ENCODE data around the gene KNDC1.
"Not testable (repeated sequence)": the region's sequence is repeated elsewhere in the genome, so short reads cannot be mapped to it uniquely, and the experiment has no call there.

The KNDC1 gene

DNA sequence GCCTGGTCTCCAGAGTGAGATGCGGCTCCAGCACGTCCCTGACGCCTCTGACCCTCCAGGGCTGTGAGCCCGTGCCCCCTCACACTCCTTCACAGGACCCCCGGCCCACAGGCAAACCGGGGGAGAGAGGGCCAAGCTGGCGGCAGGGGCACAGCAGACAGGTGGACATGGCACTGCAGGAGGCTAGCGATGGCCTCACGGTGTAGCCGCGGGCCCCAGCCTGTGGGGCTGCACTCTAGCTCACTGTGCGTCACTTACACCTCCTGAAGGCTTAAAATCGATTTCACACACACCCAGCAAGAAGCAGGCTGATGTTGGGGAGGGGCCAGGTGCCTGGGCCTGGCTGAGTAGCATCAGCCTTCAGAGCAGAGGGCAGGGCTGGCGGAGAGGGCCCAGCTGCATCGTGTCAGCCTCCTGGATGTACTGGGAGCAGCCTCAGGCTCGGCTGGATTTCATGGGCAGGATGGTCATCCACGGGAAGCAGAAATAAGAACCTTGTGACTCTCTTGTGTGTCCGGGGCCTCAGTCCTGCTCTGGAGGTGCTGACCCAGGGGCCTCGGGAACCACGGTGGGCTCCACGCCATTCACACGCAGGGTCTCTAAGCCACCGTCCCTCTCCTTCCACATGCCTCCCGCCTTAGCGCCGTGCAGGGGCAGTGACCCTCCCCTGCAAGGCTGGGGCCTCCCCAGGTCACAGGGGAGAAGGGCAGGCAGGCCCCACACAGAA is 19.4 kb upstream of the KNDC1 start:
- DNase-seq (ENCODE audit: low spot score) = no peak

DNA sequence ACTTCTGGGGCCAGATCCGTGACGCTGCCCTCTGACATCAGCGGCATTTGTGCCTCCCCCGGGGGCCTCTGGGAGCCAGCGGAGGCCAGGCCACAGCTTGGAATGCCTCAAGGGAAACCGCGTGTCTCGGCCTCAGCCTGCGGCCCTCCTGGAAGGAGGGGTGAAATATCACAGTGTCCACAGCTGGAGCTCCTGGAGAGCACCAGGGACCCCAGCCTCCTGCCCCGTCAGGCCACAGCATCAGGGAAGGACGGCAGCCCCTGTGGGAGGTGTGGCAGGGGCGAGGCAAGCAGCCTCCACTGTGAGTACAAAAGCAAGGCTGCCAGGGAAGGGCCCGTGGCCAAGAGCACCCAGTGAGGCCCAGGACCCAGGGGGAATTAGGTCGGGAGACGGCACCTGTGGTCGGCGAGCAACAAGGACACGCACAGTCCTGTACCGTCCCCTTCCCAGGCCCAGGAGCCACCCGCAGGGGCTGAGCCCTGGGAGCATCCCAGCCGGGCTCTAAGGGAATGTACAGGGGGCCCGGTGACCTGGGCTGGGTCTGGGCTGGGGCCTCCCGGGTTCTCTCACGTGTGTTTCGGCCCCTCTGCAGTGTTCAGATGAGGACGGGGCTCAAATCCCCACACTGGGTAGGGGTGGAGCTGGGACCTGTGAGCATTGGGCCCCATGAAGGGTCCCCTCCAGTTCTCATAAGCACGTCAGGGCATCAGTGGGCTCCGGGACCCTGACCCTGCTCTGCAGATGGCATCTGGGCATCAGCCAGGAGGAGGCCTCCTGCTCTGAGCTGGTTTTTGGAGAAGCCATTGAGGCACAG is 18.7 kb upstream of the KNDC1 start:
- no peak for DNase-seq (ENCODE audit: low spot score)

DNA sequence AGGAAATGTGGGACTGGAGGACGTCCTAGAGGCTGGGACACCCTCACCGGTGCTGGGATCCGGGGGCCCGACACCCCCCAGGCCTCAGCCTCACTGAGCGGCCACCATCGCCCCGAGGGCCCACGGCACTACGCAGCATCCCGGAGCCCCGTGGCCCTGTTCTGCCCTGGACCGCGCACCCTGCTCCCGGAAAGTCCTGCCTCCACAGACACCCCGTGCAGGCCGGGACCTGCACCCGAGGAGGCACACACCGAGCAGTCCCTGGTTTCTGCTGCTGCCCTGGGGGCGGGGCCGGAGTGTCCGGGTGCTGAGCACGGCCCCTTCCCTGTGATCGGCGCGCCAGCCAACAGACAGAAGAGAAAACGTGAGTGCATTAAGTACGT is 18.1 kb upstream of the KNDC1 start:
- DNase-seq (ENCODE audit: low spot score) = no peak

DNA sequence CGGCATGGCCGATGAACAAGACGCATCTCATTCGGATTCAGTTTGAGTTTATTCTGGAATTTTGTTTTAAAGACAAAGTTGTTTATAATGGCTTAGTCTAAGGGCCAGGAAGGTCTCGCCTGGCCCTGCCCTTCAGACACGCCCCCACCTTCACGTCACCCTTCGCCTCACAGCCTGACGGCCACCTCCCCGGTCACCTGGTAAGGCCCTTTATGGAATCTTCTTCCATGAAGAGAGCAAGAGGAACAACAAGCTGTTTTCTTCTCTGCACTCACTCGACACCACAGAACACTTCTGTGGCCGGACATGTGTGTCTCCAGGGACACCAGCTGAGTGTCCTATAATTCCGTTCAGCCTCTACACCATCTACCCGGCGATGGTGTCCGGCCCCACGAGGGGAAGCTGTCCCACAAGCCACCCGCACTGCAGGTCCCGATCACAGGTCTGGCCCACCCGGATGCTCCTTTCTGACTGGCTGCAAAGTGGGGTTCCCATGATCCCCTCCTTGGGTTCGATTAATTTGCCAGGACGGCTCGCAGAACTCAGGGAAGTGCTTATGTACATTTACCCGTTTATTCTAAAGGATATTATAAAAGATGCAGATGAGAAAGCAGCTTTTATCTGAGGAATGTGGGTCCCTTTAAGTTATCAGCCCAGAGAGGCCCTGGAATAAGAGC is 17.4 kb upstream of the KNDC1 start:
- DNase-seq (ENCODE audit: low spot score) = no peak

GRCh38 chr10:133143200-133143533 is 16.9 kb upstream of the KNDC1 start:
- DNase-seq (ENCODE audit: low spot score) = no peak

GRCh38 chr10:133143546-133143945 is 16.5 kb upstream of the KNDC1 start:
- DNase-seq (ENCODE audit: low spot score) = no peak

DNA sequence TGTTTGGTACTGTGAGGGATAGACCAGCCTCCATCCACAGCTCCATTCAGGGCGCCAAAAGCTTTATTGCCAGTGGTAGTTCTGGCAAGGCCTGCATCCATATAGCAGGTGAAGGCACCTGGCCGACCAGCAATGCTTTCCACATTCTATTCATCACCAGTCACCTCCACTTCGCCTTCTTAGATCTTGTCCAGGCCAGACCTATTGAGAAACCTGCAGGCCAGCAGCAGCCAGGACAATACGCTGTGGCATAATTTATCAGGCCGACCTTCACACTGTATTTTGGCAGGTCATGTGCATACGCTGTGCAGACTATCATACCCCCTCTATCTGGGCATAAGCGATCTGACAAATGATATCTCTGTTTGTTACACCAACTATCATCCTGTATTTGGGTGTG is 15.2 kb upstream of the KNDC1 start:
- DNase-seq (ENCODE audit: low spot score) = no peak

DNA sequence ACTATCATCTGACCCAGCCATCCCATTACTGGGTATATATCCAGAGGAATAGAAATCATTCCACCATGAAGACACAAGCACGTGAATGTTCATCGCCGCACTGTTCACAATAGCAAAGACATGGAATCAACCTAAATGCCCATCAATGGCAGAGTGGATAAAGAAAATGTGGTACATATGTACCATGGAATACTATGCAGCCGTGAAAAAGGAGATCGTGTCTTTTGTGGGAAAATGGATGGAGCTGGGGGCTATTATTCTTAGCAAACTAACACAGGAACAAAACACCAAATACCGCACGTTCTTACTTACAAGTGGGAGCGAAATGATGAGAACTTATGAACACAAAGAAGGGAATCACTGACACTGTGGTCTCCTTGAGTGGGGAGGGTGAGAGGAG is 9.8 kb upstream of the KNDC1 start:
- no peak for DNase-seq (ENCODE audit: low spot score)

- no peak for DNase-seq (ENCODE audit: low spot score)
These were observed 9.4 kb upstream of the KNDC1 start for GRCh38 chr10:133150656-133151055.

DNA sequence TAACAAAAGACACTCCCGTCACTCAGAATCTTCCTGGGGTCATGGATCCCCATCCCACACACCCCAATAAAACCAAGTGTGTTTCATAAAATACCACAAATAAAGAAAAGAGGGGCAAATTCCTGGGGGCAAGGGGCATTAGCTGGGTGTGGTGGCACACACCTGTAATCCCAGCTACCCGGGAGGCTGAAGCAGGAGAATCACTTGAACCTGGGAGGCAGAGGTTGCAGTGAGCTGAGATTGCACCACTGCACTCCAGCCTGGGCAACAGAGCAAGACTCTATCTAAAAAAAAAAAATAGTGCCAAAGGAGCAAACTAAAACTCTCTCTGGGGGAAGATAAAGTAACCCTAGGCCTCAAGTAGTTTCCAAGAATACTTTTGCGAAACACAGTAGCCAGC is 8.9 kb upstream of the KNDC1 start:
- not testable (repeated sequence) for DNase-seq (ENCODE audit: low spot score)

- no peak for DNase-seq (ENCODE audit: low spot score)
These were observed 8.5 kb upstream of the KNDC1 start for GRCh38 chr10:133151543-133151972.

DNA sequence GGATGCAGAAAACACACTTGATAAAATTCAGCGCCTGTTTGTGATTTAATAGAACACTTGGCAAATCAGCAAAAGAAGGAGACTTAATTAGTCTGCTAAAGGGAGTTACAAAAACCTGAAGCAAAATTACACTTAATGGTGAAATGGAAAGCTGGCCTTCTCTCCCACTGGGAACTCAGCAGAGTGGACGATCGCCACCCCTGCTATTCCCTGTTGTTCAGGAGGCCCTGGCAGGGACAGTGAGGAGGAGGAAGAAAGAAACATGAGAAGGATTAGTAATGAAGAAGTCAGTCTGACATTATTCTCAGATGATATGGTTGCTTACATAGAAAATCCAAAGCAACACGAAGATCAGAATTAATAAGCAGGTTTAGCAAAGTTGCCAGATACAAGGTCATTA is 5.6 kb upstream of the KNDC1 start:
- no peak for DNase-seq (ENCODE audit: low spot score)

GRCh38 chr10:133154996-133155778 is 4.8 kb upstream of the KNDC1 start:
- DNase-seq (ENCODE audit: low spot score) = no peak

- DNase-seq (ENCODE audit: low spot score) = no peak
These were observed 3.1 kb upstream of the KNDC1 start for GRCh38 chr10:133156674-133157579.

GRCh38 chr10:133157662-133158436 is 2.2 kb upstream of the KNDC1 start:
- no peak for DNase-seq (ENCODE audit: low spot score)

- DNase-seq (ENCODE audit: low spot score) = no peak
These were observed 1.6 kb upstream of the KNDC1 start for GRCh38 chr10:133158437-133158755.

DNA sequence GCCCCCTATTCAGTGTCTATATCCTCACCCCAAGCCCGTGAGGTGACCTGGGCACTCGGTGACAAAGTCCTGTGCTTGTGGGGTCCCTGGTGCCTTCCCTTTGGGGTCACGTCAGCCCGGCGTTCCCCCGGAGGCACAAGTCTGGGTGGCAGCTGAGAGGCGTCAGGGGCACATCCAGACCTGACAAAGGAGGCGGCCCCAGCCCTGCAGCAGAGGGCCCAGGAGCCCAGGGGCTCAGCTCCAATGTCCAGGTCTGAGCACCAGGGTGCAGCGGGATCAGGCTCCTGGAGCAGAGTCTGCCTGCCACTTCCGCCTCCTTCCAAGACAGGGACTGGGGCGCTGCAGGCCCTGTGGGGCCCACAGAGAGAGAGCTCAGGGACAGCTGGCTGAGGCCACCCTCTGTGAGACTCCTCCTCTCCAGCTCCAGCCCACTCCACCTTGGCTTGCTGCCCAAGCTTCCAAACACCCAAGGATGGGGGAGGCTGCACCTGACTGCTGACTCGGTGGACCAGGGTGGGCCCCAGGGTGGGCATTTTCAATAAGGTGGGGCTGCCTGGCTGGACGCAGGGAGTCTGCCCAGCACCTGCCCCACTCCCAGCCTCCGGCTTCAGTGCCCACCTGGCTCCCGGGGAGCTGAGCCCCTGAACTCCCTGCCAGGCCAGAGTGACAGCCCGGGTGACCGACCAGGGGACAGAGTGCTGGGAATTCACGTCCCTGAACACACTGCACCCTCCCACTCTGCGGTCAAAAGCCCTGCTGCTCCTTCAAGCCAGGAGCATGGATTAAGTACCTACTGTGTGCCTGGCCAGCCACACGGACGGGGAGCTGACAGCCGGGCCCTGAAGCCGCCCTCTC is 1.0 kb upstream of the KNDC1 start:
- peak; percentile 46 for DNase-seq (ENCODE audit: low spot score)

DNA sequence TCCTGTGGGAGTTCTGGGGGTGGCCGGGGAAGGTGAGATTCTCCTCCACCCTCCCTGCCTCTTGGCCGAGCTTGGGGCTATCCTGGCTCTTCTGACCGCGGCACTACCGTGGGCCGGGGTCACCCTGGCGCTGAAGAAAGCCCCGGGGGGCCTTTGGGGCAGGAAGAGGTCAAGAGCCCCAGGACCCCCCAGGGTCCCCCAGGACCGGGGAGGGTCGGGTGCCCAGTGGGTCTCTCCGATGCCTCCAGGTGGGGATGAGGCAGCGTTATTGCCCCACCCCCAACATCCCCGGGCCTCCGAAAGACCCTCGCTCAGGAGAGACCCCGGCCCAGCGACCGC is 439 bp upstream of the KNDC1 start:
- no peak for DNase-seq (ENCODE audit: low spot score)

DNA sequence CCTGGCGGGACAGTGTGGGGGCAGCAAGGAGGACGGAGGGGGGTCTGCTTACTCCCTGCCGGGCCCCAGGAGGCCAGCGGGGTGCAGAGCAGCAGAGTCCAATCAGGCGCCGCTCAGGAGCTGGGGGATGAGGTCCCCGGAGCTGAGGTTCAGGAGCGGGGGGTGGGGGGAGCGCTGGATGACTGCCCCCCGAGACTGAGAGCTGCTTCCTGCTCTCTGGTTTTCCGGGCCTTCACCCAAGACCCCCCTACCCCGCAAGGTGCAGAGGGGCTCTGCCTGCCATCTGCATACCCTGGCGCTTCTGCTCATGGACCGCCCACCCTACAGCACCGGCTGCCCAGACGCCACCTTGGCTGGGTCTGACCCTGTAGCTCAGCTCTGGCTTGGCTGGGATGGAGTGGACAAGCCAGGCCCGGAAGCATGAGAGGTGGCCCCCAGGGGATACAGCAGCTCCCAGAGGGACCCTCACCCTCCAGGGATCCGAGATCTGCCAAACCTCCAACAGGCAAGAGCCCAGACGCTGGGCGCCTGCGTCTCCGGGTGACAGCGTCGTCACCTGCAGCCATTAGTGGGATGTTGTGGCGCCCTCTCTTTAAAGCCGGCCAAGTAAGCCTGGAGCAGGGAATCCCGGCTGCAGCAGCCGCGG is 930 bp downstream of the KNDC1 start:
- DNase-seq (ENCODE audit: low spot score) = no peak
